ENCODE measurements around the gene CCDC82. TPM values are rescaled to one million over a fixed set of nuclear protein-coding genes. Genes with fewer than 3 reads are reported as not detected.
"Not testable (repeated sequence)": the region's sequence is repeated elsewhere in the genome, so short reads cannot be mapped to it uniquely, and the experiment has no call there.

CCDC82 gene
- total RNA-seq, 1 donor from 2014 or later: 56.3 TPM

GRCh38 chr11:96412761-96413381 lies 23.2 kb upstream of the CCDC82 start:
- no peak for TF ChIP-seq CTCF (IDR thresholded peaks at IDR 0.05; ENCODE audit: partially characterized antibody, unreplicated experiment)
- Mint-ChIP-seq H3K27ac (ENCODE audit: unreplicated experiment) (no peak overlapping the region), H3K4me3 (ENCODE audit: unreplicated experiment) (no peak overlapping the region), H3K4me1 (ENCODE audit: low read depth, unreplicated experiment) (no peaks in the 10 kb centered on the region), H3K27me3 (ENCODE audit: unreplicated experiment) (peaks cover 3% of the 10 kb centered on the region), H3K36me3 (ENCODE audit: unreplicated experiment) (no peaks in the 10 kb centered on the region), H3K9me3 (ENCODE audit: unreplicated experiment) (peaks cover 4% of the 10 kb centered on the region)
- DNase-seq: no peak

- Mint-ChIP-seq H3K27ac (ENCODE audit: unreplicated experiment) (peak overlapping the region; percentile 85), H3K4me3 (ENCODE audit: unreplicated experiment) (peak overlapping the region; percentile 85)
- H3K9me3 Mint-ChIP-seq (ENCODE audit: unreplicated experiment); H3K36me3 Mint-ChIP-seq (ENCODE audit: unreplicated experiment); DNase-seq; H3K27me3 Mint-ChIP-seq (ENCODE audit: unreplicated experiment); H3K4me1 Mint-ChIP-seq (ENCODE audit: low read depth, unreplicated experiment): not testable (repeated sequence)
Observed at GRCh38 chr11:96411412-96411811, 21.7 kb upstream of the CCDC82 start.

- Mint-ChIP-seq H3K9me3 (ENCODE audit: unreplicated experiment) (no peaks in the 10 kb centered on the region), H3K4me3 (ENCODE audit: unreplicated experiment) (no peak overlapping the region), H3K36me3 (ENCODE audit: unreplicated experiment) (no peaks in the 10 kb centered on the region), H3K4me1 (ENCODE audit: low read depth, unreplicated experiment) (no peaks in the 10 kb centered on the region), H3K27me3 (ENCODE audit: unreplicated experiment) (no peaks in the 10 kb centered on the region), H3K27ac (ENCODE audit: unreplicated experiment) (no peak overlapping the region)
- TF ChIP-seq CTCF (IDR thresholded peaks at IDR 0.05; ENCODE audit: partially characterized antibody, unreplicated experiment): no peak
- no peak for DNase-seq
Observed at GRCh38 chr11:96400697-96401096, 11.0 kb upstream of the CCDC82 start.

DNA sequence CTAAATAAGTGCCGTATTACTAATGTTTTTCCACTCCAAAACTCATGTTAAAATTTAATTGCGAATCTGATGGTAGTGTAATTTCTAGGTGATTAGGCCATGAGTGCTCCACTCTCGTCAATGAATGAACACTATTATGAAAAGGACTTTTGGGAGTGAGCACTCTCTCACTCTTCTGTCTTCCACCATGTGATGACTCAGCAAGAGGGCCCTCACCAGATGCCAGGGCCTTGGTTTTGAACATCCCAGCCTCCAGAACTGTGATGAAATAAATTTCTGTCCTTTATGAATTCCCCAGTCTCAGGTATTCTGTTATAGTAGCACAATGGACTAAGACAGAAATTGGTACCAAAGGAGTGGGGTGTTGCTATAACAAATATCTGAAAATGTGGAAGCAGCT lies 8.2 kb upstream of the CCDC82 start:
- Mint-ChIP-seq H3K9me3 (ENCODE audit: unreplicated experiment) (no peaks in the 10 kb centered on the region), H3K36me3 (ENCODE audit: unreplicated experiment) (no peaks in the 10 kb centered on the region), H3K4me3 (ENCODE audit: unreplicated experiment) (no peak overlapping the region), H3K4me1 (ENCODE audit: low read depth, unreplicated experiment) (no peaks in the 10 kb centered on the region), H3K27me3 (ENCODE audit: unreplicated experiment) (no peaks in the 10 kb centered on the region), H3K27ac (ENCODE audit: unreplicated experiment) (no peak overlapping the region)
- no peak for DNase-seq
- TF ChIP-seq CTCF (IDR thresholded peaks at IDR 0.05; ENCODE audit: partially characterized antibody, unreplicated experiment): no peak

- Mint-ChIP-seq H3K9me3 (ENCODE audit: unreplicated experiment) (no peaks in the 10 kb centered on the region), H3K4me1 (ENCODE audit: low read depth, unreplicated experiment) (no peaks in the 10 kb centered on the region), H3K27me3 (ENCODE audit: unreplicated experiment) (peaks cover 2% of the 10 kb centered on the region), H3K27ac (ENCODE audit: unreplicated experiment) (no peak overlapping the region), H3K36me3 (ENCODE audit: unreplicated experiment) (no peaks in the 10 kb centered on the region), H3K4me3 (ENCODE audit: unreplicated experiment) (no peak overlapping the region)
- peak; percentile 16 for DNase-seq
- TF ChIP-seq CTCF (IDR thresholded peaks at IDR 0.05; ENCODE audit: partially characterized antibody, unreplicated experiment): no peak
Observed at GRCh38 chr11:96396637-96397036, 6.9 kb upstream of the CCDC82 start.

Measured in glutamatergic neuron (in vitro differentiated cells).